Heart left ventricle (tissue), 16 donors: ENCODE results near the gene CPNE8. TPM values are rescaled to one million over a fixed set of nuclear protein-coding genes. Genes with fewer than 3 reads are reported as not detected.

Source experiments
- ATAC-seq, 4 donors: fragments of 200-7000 bp; cut with Tn5 transposase; one replicate each; pipeline ENCODE4 v1.9.1; 2020 to 2022; ENCODE audit warnings: moderate library complexity in 4 of 4, mild to moderate bottlenecking in 3 of 4, moderate number of reproducible peaks in 1 of 4
- DNase-seq, 5 donors: peaks; one replicate each; pipeline ENCODE4 v3.0.0-alpha.2; 2020
- H3K27ac ChIP-seq, 12 donors: fragments of 200-600 bp; sonication (generic) in 4 of 12; one replicate each; pipeline versions ENCODE4 v1.5.0 to v1.8.0; 2016 to 2022; ENCODE audit warnings: mild to moderate bottlenecking in 2 of 12
- H3K27me3 ChIP-seq, 9 donors: fragments of 200-600 bp; sonication (generic) in 2 of 9; one replicate each; pipeline versions ENCODE4 v1.5.1 to v1.8.0; 2016 to 2022; ENCODE audit warnings: mild to moderate bottlenecking in 3 of 9
- H3K36me3 ChIP-seq, 9 donors: fragments of 200-600 bp; sonication (generic) in 2 of 9; one replicate each; pipeline versions ENCODE4 v1.5.0 to v1.8.0; 2018 to 2022; ENCODE audit warnings: mild to moderate bottlenecking in 2 of 9
- H3K4me1 ChIP-seq, 12 donors: fragments of 200-600 bp; sonication (generic) in 4 of 12; one replicate each; pipeline versions ENCODE4 v1.5.0 to v1.8.0; 2016 to 2022; ENCODE audit warnings: mild to moderate bottlenecking in 3 of 12
- H3K4me3 ChIP-seq, 12 donors: fragments of 200-600 bp; sonication (generic) in 4 of 12; one replicate each; pipeline versions ENCODE4 v1.5.0 to v1.8.0; 2017 to 2022; ENCODE audit warnings: mild to moderate bottlenecking in 9 of 12, moderate library complexity in 4 of 12
- H3K9me3 ChIP-seq, 12 donors: fragments of 200-600 bp; sonication (generic) in 4 of 12; one replicate each; pipeline versions ENCODE4 v1.5.0 to v1.8.0; 2016 to 2022; ENCODE audit warnings: mild to moderate bottlenecking in 1 of 12
- CTCF ChIP-seq, 12 donors: fragments of 200-600 bp; sonication (generic) in 4 of 12; IDR thresholded peaks; one replicate each; pipeline versions ENCODE4 v1.5.0 to v1.8.0; 2018 to 2022; ENCODE audit warnings: antibody characterized with exemption in 12 of 12, mild to moderate bottlenecking in 5 of 12
- POLR2A ChIP-seq, 2 donors: fragments of 450-650 bp; IDR thresholded peaks; one replicate each; pipeline ENCODE4 v1.6.1; 2017; ENCODE audit warnings: antibody characterized with exemption in 2 of 2, mild to moderate bottlenecking in 2 of 2, moderate library complexity in 2 of 2
- WGBS, 4 donors: extraction: QIAGEN DNeasy Blood & Tissue Kit in 2 of 4; methylation state at CpG; one replicate each; pipeline versions ENCODE4 v1.1.5 to v1.1.7; 2013 to 2018; 5-methylcytosine and 5-hydroxymethylcytosine counted together
- intact Hi-C, 10 donors: fragments of 100-400 bp; cut with DNase I; formaldehyde crosslinking; loops; one replicate each; pipeline versions ENCODE4 v1.11.1 to v1.14.2; 2022
- polyA plus RNA-seq, 2 donors: library from polyadenylated mRNA; stranded (reverse); fragments of 200-250 nt; gene quantifications; one replicate each; pipeline ENCODE4 v1.2.3, GENCODE V29; 2013
- total RNA-seq, 9 donors: library from RNA; depleted of rRNA in 2 of 9; stranded (reverse); fragments of >200 nt in 2 of 9; fragmentation: NEBNext Ultra II Directional in 3 of 9; extraction: Animal tissue kit (Norgen Biotek cat#: 25700) in 3 of 9; gene quantifications; one replicate each; pipeline versions ENCODE4 v1.1.0 to v1.2.4, GENCODE V29; 2016 to 2023
- donor health status: ischemic (EF 13 %, LVEDD 7.1; RV severe dilation, severe dysfunction).
- donor health status: healthy with polysubstance abuse.
- donor health status: DM: no; HTN: yes; CAD: no.
- donor health status: DM: no; HTN: no; CAD: no.
- donor health status: ischemic (EF 25% LVEDD 6.9; RV normal size, moderate dysfunction).
- donor health status: ischemic (EF 25% LVEDD 5.7; RV mildly dilated, moderate dysfunction).
- donor health status: healthy.
- donor health status: DM: yes; HTN: yes; CAD: no.
- donor health status: ischemic (EF 35%, LVEDD 5.7; RV mildly dilated, moderate dysfunction).
- donor health status: nonischemic (EF 11% LVEDD 7.7; RV severe dilation, severe dysfunction).
- donor health status: DM: yes; HTN: yes; CAD: no.
- donor health status: PGD.
- donor health status: ischemic (EF 29% LVEDD 5.4; RV normal size, mild dysfunction).
- donor health status: nonischemic (EF 23%, LVEDD 6.1; RV moderate dilation, normal function).

The CPNE8 gene
- total and polyA plus RNA-seq, 11 donors, result 2.9 to 15.1 (median 4.5) TPM

GRCh38 chr12:38934686-38935085 is 29.3 kb upstream of the CPNE8 start:
- Histone ChIP-seq H3K9me3 (peaks cover 0 to 10% (median 0%) of the 10 kb centered on the region in 12 donors), H3K27ac (no peak overlapping the region), H3K4me1 (no peaks in the 10 kb centered on the region), H3K36me3 (no peaks in the 10 kb centered on the region), H3K4me3 (no peak overlapping the region), H3K27me3 (peaks cover 0 to 4% (median 0%) of the 10 kb centered on the region in 9 donors)
- no peak for DNase-seq
- no peak for TF ChIP-seq CTCF (IDR thresholded peaks at IDR 0.05)
- TF ChIP-seq POLR2A (IDR thresholded peaks at IDR 0.05), result no peak
- intact Hi-C loops, result loop anchor here in 1 of 10 donors (10.0 kb wide), 1 partner anchor 140 kb away; no protein-coding TSS in a partner anchor
- 44 to 67% (median 56%) methylated on average over 1 of the region's 1 CpG for WGBS, 4 donors
- ATAC-seq, result no peak

GRCh38 chr12:38934078-38934584 is 28.7 kb upstream of the CPNE8 start:
- TF ChIP-seq POLR2A (IDR thresholded peaks at IDR 0.05), result no peak
- no peak for TF ChIP-seq CTCF (IDR thresholded peaks at IDR 0.05)
- H3K27ac ChIP-seq, result no peak overlapping the region
- H3K9me3 ChIP-seq, result peaks cover 0 to 10% (median 0%) of the 10 kb centered on the region in 12 donors
- peaks cover 0 to 4% (median 0%) of the 10 kb centered on the region in 9 donors for H3K27me3 ChIP-seq
- H3K36me3 ChIP-seq, result no peaks in the 10 kb centered on the region
- H3K4me1 ChIP-seq, result no peaks in the 10 kb centered on the region
- DNase-seq, result no peak
- H3K4me3 ChIP-seq, result no peak overlapping the region
- WGBS, 4 donors, result 46 to 53% (median 53%) methylated on average over 5 of the region's 5 CpGs
- intact Hi-C loops, result loop anchor here in 1 of 10 donors (10.0 kb wide), 1 partner anchor 141 kb away; no protein-coding TSS in a partner anchor
- no peak for ATAC-seq

GRCh38 chr12:38932320-38932719 is 26.9 kb upstream of the CPNE8 start:
- no peak for DNase-seq
- WGBS, 4 donors, result 84 to 92% (median 89%) methylated on average over 7 of the region's 7 CpGs
- intact Hi-C loops, result loop anchor here in 1 of 10 donors (10.0 kb wide), 1 partner anchor 142 kb away; no protein-coding TSS in a partner anchor
- Histone ChIP-seq H3K9me3 (peaks cover 0 to under 1% (median 0%) of the 10 kb centered on the region in 12 donors), H3K36me3 (no peaks in the 10 kb centered on the region), H3K27ac (no peak overlapping the region), H3K4me3 (no peak overlapping the region), H3K4me1 (no peaks in the 10 kb centered on the region), H3K27me3 (peaks cover 0 to 4% (median 0%) of the 10 kb centered on the region in 9 donors)
- TF ChIP-seq POLR2A (IDR thresholded peaks at IDR 0.05) (no peak), CTCF (IDR thresholded peaks at IDR 0.05) (no peak)
- ATAC-seq, result no peak

- H3K27me3 ChIP-seq, result peaks cover 0 to 4% (median 0%) of the 10 kb centered on the region in 9 donors
- no peaks in the 10 kb centered on the region for H3K36me3 ChIP-seq
- no peaks in the 10 kb centered on the region for H3K9me3 ChIP-seq
- H3K4me1 ChIP-seq, result no peaks in the 10 kb centered on the region
- DNase-seq (no peak), ATAC-seq (no peak)
- TF ChIP-seq CTCF (IDR thresholded peaks at IDR 0.05) (no peak), POLR2A (IDR thresholded peaks at IDR 0.05) (no peak)
- no peak overlapping the region for H3K4me3 ChIP-seq
- H3K27ac ChIP-seq, result no peak overlapping the region
- intact Hi-C loops, result loop anchor here in 1 of 10 donors (10.0 kb wide), 1 partner anchor 143 kb away; no protein-coding TSS in a partner anchor
- 88 to 93% (median 90%) methylated on average over 8 of the region's 8 CpGs for WGBS, 4 donors
Observed at GRCh38 chr12:38931461-38931860, 26.1 kb upstream of the CPNE8 start.
